H54 (cell line): ENCODE measurements around the gene HECTD2.
"Not testable (repeated sequence)": the region's sequence is repeated elsewhere in the genome, so short reads cannot be mapped to it uniquely, and the experiment has no call there.

Experiments
- DNase-seq: peaks from one replicate; pipeline ENCODE4 v3.0.0; 2011; ENCODE audit warnings: low spot score, mixed read lengths; ENCODE audit not compliant: insufficient read length
- FAIRE-seq: peaks from 3 replicates; lab custom pipeline; 2011; peaks lifted over from hg19 to GRCh38; lab: Jason Lieb, UNC
- POLR2A ChIP-seq: IDR thresholded peaks from 2 replicates; pipeline ENCODE4 v1.6.1; 2011; ENCODE audit warnings: low read depth, mild to moderate bottlenecking, low read length

The HECTD2 gene

GRCh38 chr10:91545838-91546237 lies 135.7 kb downstream of the HECTD2 start:
- DNase-seq = no peak
- TF ChIP-seq POLR2A = no peak
- FAIRE-seq = no peak

GRCh38 chr10:91549262-91549661 lies 139.1 kb downstream of the HECTD2 start:
- peak; percentile 26 for DNase-seq
- no peak for TF ChIP-seq POLR2A
- FAIRE-seq = no peak

DNA sequence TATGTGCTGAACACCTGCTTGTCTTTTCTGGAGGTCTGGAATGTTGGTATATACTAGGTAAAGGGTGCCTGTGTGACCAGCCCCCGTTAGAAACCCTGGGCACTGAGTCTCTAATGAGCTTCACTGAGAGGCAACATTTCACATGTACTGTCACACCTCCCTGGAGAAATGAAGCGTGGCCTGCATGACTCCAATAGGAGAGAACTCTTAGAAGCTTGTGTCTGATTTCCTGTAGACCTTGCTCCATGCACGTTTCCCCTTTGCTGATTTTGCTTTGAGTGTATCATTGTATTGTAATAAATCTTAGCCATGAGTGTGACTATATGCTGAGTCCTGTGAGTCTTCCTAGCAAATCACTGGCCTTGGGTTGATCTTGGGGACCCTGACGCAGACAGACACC lies 139.9 kb downstream of the HECTD2 start:
- DNase-seq (no peak), FAIRE-seq (no peak)
- no peak for TF ChIP-seq POLR2A

- no peak for TF ChIP-seq POLR2A
- DNase-seq (no peak), FAIRE-seq (no peak)
These were observed 141.7 kb downstream of the HECTD2 start for GRCh38 chr10:91551856-91552255.

DNA sequence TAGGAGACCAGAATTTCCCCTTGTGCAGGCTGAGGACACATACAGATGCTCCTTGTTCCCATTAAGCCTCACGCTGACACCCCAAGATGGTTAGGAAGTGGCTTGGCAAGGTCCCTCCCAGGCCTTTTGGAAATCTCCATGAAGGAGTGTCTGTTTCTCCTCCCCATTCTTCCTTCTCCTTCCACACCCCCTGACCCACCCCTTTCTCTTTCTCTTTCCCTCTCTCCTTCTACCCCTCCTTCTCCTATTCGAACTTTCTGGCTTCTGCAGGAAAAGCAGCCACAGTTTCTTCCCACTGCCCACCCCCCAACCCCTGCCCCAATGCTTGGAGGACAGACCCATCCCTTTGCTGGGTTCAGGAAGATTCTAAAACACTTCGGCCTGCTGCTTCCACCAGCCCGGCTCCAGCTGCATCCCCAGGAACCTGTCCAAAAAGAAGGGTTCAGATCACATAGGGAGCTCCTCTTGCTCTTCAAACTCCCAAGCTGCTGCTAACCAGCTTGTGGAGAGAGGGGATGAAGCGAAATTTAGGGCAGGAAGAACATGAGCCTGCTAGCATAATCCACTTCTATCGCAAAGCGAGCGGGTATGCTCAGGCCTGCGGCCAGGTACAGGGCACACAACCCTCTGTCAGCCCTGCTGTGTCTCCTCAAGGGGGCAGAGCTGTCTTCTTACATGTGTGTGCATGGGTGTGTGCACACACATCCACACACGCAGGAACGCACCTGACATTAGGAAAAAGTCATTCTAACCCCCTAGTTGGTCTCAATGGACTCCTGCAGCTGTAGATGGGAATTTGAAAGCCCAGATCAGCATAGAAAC lies 142.3 kb downstream of the HECTD2 start:
- no peak for FAIRE-seq
- no peak for DNase-seq
- no peak for TF ChIP-seq POLR2A

- DNase-seq (no peak), FAIRE-seq (no peak)
- no peak for TF ChIP-seq POLR2A
These were observed 145.3 kb downstream of the HECTD2 start for GRCh38 chr10:91555455-91555854.

DNA sequence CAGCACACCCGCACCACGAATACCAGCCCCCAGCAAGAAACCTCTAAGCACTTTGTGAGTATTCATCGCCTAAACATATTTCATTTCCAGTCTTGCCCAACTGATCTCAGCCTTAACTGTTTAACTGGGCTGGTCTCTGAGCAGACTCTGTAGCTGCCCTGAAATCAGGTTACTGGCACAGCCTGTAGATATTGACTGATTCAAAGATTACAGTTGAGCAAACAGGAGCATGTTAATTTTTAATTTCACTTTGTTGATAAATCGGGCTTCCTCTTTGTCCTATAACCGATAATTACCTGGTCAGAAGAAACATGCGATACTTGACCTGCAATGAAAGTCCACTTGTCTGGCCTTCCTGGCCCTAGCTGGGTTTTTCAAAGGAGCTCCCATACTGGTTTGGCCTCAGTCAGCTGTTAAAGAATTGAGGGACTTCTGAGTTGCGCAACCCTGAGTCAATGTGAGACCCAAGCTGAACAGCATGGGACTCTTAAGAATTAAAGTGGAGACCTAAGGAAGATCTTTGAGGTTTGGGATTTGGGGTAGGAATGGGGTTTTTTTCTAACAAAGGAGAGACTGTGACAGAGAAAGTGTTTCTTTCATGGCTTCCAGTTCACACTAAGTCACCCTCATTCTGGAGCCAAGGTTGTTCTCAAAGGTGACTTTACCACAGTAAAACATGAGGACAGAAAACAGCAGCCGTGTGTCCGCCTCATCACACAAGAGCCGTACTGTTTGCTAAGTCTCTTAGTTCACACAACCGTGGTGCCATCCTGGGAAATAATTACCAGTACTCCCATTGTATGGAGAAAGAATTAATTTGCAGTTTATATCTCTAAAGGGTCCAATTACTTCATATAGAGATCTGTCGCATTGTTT lies 146.8 kb downstream of the HECTD2 start:
- TF ChIP-seq POLR2A = no peak
- DNase-seq = no peak
- no peak for FAIRE-seq

DNA sequence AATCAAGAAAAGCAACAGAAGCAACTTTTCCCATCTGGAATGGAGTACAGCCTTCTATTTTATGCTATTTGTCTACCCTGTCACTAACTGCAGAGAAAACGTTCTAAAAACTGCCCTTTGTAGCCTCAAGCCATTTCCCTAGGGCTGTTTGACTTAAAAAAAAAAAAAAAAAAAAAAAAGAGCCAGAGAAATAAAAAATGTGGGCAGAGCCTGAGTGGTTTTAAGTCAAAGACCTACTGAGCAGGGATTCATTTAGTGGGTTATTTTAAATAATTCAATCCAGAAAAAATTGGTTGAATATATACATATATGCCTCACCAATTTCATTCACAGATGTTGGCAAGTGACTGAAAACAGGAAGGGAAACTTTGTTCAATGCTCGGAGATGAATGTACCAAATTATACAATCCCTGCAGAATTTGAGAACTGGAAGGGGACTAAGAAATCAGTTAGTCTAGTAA lies 147.5 kb downstream of the HECTD2 start:
- FAIRE-seq (no peak), DNase-seq (no peak)
- TF ChIP-seq POLR2A = no peak

GRCh38 chr10:91558473-91558872 lies 148.3 kb downstream of the HECTD2 start:
- no peak for FAIRE-seq
- TF ChIP-seq POLR2A = no peak
- no peak for DNase-seq

DNA sequence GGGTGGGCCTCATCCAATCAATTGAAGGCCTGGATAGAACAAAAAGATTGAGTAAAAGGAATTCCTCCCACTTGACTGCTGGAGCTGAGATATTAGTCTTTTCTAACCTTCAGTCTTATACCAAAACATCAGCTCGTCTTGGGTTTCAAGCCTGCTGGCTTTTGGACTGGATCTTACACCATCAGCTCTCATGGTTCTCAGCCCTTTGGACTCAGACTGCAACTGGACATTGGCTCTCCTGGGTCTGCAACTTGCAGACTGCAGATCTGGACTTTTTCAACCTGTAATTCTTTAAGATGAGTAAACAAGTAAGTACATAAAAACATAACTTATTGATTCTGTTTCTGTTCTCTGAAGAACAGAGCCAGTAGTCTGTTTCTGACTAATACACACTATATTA lies 149.0 kb downstream of the HECTD2 start:
- FAIRE-seq = no peak
- DNase-seq = no peak
- TF ChIP-seq POLR2A = no peak

- DNase-seq = no peak
- no peak for FAIRE-seq
- TF ChIP-seq POLR2A = no peak
These were observed 149.6 kb downstream of the HECTD2 start for GRCh38 chr10:91559750-91560149.

DNA sequence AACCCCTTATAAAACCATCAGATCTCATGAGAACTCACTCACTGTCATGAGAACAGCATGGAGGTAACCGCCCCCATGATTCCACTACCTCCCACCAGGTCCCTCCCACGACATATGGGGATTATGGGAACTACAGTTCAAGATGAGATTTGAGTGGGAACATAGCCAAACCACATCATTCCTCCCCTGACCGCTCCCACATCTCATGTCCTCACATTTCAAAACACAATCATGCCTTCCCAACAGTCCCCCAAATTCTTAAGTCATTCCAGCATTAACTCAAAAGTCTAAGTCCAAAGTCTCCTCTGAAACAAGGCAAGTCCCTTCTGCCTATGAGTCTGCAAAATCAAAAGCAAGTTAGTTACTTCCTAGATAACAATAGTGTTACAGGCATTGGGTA lies 150.7 kb downstream of the HECTD2 start:
- DNase-seq, FAIRE-seq: not testable (repeated sequence)

DNA sequence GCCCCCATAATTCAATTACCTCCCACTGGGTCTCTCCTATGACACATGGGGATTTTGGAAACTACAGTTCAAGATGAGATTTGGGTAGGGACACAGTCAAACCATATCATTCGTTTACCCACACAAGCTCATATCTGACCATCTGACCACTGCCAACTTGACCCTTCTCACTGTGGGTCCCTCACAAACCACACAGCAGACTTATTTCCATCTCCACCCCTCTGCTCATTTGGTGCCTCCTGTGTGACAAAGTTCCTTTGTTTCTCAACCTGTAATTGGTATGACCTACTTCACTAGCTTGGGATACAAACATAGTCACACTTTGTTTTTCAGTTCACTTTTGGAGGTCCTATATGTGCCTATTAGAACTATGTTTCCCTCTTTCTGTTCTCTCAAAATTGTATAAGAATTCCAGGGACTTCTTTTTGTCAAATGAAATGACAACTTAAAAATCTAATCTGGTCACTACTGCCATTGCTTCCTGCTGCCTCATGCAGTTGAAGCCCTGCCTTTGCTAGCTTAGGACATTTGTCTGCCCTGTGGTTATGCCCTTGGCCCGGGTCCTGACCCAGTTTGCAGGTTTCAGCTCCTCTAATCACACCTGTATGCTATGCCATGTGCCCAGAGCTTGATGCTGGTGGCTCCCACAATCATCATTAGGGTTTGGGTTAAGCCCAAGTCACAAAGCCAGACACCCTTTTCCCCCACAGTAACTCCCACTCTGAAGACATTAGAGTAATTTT lies 152.9 kb downstream of the HECTD2 start:
- FAIRE-seq = no peak
- no peak for TF ChIP-seq POLR2A
- DNase-seq = no peak

- FAIRE-seq = no peak
- no peak for DNase-seq
- TF ChIP-seq POLR2A = no peak
These were observed 153.9 kb downstream of the HECTD2 start for GRCh38 chr10:91564026-91564425.
